Stromal cell of bone marrow (primary cell): ENCODE measurements around the gene BPGM.

Experiments
- DNase-seq: peaks from one replicate; pipeline ENCODE4 v3.0.0-alpha.2; 2012; ENCODE audit warnings: low read depth

Gene BPGM

DNA sequence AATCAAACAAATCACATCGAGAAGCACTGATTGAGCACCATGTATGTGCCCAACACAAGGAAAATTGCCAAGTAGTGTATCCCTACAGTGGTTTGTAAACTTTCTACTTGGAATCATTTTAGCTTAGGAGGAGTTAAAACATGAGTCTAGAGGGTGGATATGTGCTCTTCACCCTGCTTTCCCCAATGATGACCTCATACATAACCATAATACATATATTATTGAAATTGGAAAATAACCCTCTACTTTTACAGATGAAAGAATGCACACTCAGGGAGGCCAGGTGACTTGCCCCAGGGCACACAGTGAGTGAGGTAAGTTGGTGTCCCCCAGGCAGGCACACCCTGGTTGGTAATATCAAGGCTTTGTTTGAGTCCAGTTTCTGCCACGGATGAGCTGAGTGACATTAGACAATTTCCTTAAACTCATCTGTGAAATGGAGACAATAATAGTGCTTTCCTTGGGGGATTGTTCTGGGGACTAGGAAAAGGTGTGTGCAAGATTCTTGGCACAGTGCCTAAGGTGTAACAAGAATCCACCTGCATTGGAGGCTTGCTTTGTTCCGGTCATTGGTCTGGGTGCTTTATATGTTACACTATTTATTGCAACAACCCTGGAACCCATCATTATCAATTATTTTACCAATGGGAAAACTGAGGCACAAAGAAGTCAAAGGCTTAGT is 50.7 kb downstream of the BPGM start:
- no peak for DNase-seq

DNA sequence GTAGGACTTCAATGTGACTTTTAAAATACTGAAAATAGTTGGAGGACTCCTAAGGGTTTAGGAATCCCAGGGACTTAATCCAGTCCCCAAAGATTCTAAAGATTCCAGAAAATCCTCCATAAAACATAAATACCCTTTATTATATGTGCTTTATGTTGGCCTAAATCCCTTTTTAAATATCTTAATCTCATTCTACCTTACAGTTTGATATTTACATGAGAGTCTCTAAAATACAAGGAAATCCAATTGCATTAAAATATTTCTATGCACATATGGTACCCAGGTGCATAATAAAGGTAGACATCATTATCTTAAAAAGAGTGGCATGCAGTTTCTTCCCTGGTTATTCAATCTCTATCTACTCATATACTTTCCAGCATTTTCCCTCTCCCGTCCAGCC is 51.8 kb downstream of the BPGM start:
- no peak for DNase-seq

DNA sequence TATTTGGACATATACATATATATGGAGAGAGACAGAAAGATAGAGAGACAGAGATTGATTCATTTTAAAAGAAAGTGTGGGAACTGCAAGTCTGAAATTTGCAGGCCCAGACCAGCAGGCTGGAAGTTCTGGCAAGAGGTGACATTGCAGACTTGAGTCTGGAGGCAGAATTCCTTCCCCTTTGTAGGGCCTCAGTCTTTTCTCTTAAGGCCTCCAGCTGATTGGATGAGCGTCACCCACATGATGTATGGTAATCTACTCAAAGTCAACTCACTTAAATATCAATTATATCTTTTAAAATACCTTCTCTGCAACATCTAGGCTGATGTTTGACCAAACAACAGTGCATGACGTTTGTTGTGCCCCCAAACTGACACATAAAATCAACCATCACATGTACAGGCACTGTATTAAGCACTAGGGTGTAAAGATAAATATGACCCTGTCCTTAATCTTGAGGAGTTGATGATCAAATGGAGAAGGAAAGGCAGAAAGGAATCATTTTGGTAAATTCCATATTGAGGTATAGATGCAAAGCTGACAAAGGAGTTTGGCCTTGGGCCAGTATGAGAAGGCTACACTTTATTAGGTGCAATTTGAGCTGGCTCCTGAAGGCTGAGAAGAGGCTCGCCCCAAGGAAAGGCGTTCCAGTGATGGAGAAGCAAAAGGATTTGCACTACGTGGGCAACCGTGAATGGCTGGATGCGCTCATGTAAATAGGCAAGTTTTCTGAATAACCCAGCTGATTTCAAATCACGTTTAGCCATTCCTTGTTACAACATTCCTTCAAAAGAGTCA is 52.6 kb downstream of the BPGM start:
- DNase-seq, result no peak

DNA sequence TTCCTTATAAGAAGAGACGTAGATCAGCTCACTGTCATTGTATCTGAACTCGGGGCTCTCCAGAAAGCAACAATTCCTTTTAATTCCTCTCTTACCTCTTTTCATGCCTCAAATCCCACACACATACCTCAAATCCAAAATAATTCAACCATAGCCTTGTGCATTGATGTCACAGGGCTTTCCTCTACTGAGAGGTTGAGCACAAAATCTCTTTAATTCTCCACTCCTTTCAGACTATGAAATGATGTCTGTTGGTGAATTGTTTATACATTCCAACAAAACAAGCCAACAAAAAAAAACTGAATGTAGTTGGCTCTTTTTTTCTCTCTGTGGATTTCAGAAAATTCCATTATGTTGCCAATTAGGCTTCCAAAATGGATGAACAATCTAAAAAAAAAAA is 53.2 kb downstream of the BPGM start:
- DNase-seq, result no peak

DNA sequence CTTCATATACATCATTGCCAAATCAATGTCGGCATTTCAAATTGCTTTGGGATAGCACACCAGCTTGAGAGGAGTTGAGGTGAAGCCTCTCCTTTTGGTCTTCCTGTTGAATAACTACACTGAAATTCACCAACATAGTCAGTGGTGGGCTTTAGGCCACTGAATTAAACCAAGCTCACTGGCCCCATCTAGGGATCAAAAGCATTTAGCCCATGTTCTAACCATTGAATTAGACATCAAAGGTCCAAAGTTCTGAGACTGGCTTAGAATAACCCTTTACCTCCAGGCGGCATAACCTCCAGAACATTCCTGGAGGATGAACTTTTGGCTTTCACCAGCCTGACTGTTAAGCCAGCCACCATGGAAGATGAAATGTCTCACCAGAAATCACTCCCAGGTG is 54.6 kb downstream of the BPGM start:
- DNase-seq, result no peak

DNA sequence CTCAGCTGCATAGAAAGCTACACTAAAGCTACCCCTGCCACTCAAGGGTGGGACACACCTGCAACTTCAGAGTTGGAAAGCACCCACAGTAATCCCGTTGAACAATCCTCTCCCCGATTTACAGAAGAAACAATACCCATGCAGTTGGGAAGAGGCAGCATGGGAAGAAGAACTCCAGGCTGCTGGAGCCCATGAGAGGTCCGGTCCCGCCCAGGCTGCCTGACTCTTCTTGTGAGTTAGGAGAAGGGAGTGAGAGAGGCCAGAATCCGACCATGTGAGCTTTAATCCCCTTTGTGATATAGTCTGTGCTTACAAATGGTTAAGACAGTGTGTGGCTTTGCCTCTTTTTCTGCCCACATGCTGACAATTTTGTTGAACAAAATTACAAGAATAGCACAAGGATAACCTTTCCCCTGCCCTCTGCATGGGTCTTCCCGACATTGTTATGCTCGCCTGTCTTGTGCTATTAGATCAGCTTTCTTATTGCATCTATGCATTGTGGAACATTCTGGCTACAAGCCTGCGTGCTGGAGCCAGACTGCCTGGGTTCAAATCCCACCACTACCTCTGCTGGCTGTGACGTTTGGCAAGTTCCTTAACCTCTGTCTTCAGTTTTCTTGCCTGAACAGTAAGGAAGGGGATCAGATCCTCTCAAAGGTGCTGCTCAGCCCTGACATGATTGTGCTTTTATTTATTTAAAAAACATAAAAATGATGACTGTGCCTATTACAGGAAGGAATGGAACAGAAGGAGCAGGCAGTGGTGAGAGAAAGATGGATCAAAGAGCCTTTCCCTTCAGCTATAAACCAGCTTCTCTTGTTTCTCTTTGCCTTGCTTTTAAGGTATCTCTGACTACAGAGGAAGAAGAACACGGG is 56.0 kb downstream of the BPGM start:
- no peak for DNase-seq

DNA sequence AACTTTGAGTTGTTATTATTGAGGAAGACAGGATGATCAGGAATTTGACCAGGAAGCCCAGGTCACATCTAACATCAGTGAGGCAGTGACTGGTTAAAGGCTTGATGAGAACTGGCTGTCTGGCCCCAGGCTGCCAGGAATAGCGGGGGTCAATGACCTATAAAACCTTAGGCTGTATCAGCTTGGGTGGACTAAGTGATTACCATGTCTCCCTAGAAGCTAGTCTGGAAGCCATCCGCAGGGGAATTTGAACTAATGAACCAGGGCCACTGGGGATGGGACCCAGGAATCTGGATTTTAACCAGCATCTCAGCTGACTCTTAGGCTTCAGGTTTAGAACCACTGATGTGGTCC is 56.6 kb downstream of the BPGM start:
- DNase-seq, result no peak

DNA sequence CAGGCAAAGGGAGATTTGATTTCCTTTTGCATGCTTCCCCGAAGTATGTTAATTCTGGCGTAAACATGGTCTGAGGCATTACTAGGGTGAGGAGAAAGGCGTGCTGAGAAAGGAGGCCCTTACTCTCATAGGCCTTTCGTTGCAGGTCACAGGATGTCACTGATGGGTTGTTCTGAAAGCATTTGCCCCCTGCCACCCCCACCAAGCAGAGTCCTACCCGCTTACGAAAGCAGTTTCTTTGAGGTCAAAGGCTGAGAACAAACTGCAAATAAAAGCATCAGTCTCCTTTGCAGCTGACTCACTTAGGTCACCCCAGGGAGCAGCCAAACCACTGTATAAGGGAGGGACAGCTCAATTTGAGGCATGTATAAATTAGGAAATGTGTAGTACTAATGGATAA is 57.1 kb downstream of the BPGM start:
- DNase-seq, result peak; percentile 72

DNA sequence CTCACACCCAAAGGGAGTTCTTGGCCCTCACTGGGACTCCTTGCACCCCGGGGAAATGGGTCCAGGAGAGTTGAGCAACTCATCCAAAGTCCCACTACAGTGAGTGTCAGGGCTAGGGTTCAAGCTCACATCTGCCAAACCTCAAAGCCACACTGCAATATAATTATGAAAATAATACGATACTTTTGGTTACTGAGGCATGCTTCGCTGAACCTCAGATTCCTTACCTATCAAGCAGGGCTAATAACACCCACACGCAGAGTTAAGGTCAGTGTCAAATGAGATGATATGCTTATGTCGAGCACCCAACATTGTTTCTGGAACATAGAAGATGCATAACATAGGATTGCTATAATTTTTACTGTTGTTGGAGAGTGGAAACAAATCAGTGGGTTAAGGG is 58.2 kb downstream of the BPGM start:
- no peak for DNase-seq

DNA sequence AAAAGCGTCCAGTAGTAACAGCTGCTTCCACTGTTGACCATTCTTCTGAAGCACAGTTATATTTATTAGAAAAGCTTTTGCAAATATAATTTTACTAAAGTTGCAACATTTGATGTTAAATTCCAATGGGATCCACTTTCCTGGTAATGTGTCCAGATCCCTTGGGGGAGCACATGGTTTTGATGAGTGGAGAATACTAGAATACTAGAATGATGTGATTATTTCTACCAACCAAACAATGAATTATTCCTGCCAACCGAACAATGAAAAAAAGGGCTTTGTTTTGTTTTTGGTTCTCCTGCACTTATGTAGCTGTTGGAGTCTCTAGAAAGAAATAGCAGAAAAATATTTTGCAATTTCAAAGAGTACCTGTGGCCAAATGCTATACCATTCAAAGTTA is 59.1 kb downstream of the BPGM start:
- no peak for DNase-seq

DNA sequence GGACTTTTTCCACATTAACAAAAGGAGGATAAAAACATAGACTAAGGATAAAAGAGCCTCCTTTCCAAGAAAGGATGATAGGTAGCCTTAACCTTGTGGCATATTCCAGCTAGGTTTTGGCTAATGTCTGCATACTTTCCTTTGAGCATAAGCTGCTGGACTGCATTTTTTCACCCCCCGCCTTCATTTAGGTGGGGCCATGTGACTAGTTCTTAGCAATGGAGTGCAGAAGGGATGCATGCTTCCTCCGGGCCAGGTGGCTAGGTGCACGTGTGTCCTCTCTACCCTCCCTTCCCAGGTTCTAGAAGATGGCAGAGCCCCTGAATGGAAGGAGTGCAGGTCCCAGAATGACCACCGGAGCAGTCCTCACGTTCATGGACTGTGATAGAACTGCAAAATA is 59.8 kb downstream of the BPGM start:
- no peak for DNase-seq

DNA sequence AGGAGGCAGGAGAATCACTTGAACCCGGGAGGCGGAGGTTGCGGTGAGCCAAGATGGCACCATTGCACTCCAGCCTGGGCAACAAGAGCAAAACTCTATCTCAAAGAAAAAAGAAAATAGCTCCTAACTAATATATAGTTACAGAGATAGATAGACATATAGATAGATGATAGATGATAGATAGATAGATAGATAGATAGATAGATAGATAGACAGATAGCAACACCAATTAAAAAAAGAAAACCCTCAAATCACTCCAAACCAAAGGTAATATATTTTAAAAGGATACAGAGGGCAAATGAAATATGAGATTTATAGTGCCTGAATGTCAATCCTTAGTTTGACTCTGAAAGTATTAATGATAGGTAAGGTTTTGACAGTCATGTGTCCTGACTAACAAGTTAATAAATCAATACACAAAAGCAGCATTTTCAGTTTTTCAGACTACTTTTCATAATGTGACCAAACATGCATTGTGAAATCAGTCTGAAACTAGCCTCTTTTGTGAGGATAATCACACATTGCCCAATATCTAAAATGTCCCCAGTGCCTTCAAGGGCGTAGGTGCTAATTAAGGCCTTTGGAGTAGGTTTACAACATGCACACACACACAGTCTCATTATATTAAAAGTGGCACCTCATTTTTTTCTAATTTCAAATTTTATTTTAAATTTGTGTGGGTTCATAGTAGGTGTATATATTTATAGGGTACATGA is 61.2 kb downstream of the BPGM start:
- DNase-seq, result no peak

DNA sequence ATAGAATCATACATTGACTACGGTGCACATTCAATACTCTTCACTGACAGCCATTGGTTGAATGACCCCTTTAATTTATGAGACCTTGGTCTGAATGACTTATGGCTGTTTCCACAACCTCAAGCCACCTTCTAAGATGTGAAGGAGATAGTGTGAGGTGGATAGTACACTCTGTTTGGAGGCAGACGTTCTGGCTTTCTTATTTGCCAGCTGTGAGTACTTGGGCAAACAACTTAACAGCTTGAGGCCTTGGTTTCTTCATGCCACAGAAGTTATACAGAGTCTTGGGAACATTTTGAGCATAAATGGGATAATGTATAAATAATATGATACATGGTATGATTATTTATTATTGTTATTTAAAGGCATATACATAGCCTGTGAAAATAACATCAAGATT is 62.0 kb downstream of the BPGM start:
- no peak for DNase-seq

DNA sequence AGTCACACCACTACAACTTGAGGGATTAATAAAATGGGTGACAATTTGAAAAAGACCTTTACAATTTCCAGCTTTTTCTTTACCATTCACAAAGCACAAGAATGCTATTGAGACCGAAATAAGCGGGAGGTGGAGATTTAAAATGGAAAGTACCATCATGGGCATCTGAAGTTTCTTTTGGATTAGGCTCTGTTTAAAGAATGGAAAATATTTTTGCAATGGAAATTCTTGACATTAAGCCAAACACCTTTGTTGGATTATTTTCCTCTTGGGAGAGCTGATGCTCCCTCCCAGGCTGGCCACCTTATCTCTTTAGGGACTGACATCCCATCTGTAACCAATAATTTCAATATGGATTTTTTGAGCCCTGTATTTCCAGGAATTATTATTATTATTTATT is 62.5 kb downstream of the BPGM start:
- DNase-seq, result no peak

DNA sequence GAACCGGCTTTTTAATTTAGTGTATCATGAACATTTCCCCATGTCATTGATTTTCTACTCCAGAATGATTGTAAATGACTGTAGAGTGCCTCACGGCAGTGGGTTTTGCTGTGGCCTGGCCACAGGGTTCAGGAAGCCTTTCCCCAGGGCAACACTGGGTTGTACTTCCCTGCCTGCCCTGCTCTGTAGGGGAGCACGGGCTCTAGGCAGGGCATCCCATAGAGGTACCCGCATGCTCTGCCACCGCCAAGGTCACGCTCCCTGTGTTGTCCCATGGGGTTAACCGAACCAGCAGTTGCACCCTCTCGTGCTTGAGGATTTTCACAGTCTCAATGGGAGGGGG is 63.8 kb downstream of the BPGM start:
- no peak for DNase-seq

DNA sequence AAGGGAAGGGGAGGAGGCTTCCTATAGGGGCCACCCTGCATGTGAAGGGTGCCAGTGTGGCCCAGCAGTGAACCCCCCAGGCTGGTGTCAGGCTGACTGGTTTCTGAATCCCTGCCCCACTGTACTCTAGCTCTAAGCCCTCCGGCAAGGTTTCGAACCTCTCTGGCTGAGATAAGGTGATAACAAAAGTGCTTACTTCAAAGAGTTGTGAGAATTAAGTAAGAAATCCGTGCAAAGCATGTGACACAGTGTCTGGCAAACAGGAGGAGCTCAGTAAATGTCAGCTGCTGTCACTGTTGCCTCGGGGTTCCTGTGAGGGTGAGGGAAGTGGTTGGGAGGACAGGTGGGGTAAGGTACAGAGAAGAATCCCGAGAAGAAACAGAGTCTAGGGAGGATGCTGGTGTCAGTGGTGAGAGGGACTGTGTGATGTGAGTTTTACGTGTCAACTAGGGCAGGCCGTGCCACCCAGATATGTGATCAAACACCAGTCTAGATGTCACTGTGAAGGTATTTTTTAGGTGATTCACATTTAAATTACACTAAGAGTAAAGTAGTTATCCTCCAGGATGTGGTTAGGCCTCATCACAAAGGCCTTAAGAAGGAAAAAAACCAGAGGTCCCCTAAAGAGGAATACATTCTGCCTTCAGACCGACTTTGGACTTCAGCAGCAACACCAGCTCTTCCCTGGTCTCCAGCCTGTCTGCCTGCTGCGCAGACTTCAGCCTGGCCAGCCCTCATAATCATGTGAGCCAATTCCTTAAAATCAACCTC is 64.4 kb downstream of the BPGM start:
- no peak for DNase-seq

DNA sequence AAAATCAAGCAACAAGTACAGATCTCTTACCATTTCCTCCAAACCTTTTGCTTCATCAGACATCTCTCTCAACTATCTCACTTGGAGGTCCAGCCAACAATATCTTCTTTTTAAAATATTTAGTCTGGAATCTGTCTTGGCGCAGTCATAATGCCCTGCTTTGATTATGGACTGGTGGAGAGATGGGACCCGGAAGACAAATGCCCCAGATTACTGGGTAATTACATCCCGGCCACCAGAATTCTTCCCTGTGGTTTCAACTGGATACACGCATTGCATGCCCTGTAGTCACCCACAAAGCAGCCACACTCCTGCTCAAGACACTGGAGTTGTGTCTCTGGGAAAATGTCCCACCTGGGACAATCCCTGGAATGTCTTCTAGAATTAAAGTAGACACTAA is 65.5 kb downstream of the BPGM start:
- no peak for DNase-seq

DNA sequence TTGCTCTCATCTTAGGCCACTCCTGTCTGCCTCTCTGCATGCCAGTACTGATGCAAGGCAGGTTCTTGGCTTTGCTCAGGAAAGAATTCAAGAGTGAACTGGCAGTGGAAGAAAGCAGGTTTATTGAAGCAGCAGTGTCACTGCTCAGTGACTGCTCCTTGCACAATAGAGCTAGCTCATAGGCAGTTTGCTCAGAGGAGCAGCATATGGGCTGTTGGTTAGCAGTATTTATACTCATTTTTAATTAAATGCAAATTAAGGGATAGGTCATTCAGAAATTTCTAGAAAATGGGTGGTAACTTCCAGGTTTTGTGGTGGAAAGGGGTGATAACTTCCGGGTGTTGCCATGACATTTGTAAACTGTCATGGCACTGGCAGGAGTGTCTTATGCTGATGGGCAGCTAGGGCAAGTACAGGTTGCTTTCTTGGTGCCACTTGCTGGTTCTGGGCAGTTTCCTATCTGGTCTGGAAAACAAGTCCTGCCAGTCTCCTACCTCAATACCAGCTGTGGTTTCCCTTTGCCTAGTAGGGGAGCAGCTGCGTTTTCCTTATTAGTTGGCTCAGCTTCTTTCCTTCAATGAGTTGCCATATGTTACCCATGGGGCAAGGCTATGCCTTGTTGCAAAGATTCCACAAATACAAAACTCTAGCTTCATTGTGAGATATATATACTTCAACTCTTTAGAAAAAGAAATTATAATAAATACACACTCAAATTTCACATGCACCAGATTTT is 68.0 kb downstream of the BPGM start:
- no peak for DNase-seq

DNA sequence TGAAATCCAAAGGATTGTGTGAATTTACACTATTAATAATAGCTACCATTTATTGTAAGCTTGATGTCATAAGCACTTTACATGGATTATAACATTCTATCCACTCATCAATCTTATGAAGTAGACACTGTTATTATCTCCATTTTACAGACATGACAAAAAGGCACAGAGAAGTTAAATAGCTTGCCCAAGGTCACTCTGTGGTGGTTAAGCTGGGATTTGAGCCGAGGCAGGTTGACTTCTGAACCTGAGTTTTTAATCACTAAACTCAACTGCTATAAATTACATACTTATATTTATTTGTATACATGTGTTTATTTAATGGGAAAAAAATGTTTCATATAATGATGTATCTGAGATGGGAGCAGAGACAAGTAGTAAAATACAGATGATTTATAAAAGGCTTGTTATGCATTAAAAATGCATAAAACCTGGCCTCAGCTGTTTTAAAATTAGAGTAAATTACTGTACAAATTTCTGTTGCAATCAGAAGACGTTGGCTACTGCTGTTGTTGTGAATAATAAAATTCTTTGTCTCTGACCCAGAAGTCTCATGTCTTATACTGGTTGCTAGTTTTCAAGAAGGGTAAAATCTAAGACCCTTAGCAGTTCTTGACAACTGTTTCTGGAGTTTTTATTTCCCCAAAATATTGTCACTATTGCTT is 71.7 kb downstream of the BPGM start:
- no peak for DNase-seq
